Colon (tissue), 2 donors: ENCODE measurements around the gene PDZD7.
"Not testable (repeated sequence)": the region's sequence is repeated elsewhere in the genome, so short reads cannot be mapped to it uniquely, and the experiment has no call there.

ENCODE experiments used
- FAIRE-seq: peaks from 2 replicates; lab custom pipeline; 2012; peaks lifted over from hg19 to GRCh38; lab: Jason Lieb, UNC
- donor health status: control.
- donor health status: control.

PDZD7 gene

GRCh38 chr10:100982916-100983830 lies 47.8 kb downstream of the PDZD7 start:
- FAIRE-seq, result no peak

- FAIRE-seq, result no peak
Observed at GRCh38 chr10:100981178-100981772, 49.7 kb downstream of the PDZD7 start.

GRCh38 chr10:100980711-100981110 lies 50.2 kb downstream of the PDZD7 start:
- FAIRE-seq, result no peak

- no peak for FAIRE-seq
Observed at GRCh38 chr10:100980311-100980710, 50.6 kb downstream of the PDZD7 start.

GRCh38 chr10:100979791-100980272 lies 51.1 kb downstream of the PDZD7 start:
- no peak for FAIRE-seq

GRCh38 chr10:100978901-100979195 lies 52.1 kb downstream of the PDZD7 start:
- no peak for FAIRE-seq

GRCh38 chr10:100978121-100978900 lies 52.6 kb downstream of the PDZD7 start:
- FAIRE-seq, result no peak

GRCh38 chr10:100977436-100977835 lies 53.5 kb downstream of the PDZD7 start:
- FAIRE-seq, result no peak

GRCh38 chr10:100976906-100977305 lies 54.0 kb downstream of the PDZD7 start:
- no peak for FAIRE-seq

GRCh38 chr10:100975397-100975796 lies 55.5 kb downstream of the PDZD7 start:
- FAIRE-seq, result not testable (repeated sequence)

- no peak for FAIRE-seq
Observed at GRCh38 chr10:100972904-100973535, 57.9 kb downstream of the PDZD7 start.

- FAIRE-seq, result no peak
Observed at GRCh38 chr10:100972115-100972903, 58.6 kb downstream of the PDZD7 start.

- no peak for FAIRE-seq
Observed at GRCh38 chr10:100970914-100971811, 59.8 kb downstream of the PDZD7 start.

- no peak for FAIRE-seq
Observed at GRCh38 chr10:100970076-100970913, 60.6 kb downstream of the PDZD7 start.

GRCh38 chr10:100969187-100970075 lies 61.5 kb downstream of the PDZD7 start, which contains the start of gene SEMA4G:
Gene SEMA4G (plus strand): TSS chr10:100969504. CDS start chr10:100972913, 3,409 bp downstream.
- no peak for FAIRE-seq

GRCh38 chr10:100968863-100969186 lies 62.1 kb downstream of the PDZD7 start:
- FAIRE-seq, result no peak

- no peak for FAIRE-seq
Observed at GRCh38 chr10:100968062-100968736, 62.7 kb downstream of the PDZD7 start.

GRCh38 chr10:100967332-100967731 lies 63.6 kb downstream of the PDZD7 start:
- no peak for FAIRE-seq
